RWPE2 (cell line): ENCODE results near the gene MRPS10.

ENCODE experiments used
- ATAC-seq: fragments of 200-7000 bp; cut with Tn5 transposase; 3 replicates; pipeline ENCODE4 v1.9.1; 2021; ENCODE audit warnings: low read depth
- DNase-seq: peaks from one replicate; pipeline ENCODE4 v3.0.0-alpha.2; 2020; ENCODE audit warnings: low spot score
- H3K27ac ChIP-seq: fragments of 450-650 bp; 2 replicates; pipeline ENCODE4 v1.5.1; 2017; ENCODE audit warnings: mild to moderate bottlenecking; ENCODE audit not compliant: poor library complexity, severe bottlenecking
- H3K27me3 ChIP-seq: fragments of 250-450 bp; sonication (Bioruptor Pico); 2 replicates; pipeline ENCODE4 v1.5.1; 2021; ENCODE audit warnings: mild to moderate bottlenecking, moderate library complexity; ENCODE audit not compliant: insufficient read depth, poor library complexity, severe bottlenecking
- H3K36me3 ChIP-seq: fragments of 250-450 bp; sonication (Bioruptor Pico); 2 replicates; pipeline ENCODE4 v1.5.1; 2020; ENCODE audit warnings: low read depth, mild to moderate bottlenecking, moderate library complexity
- H3K4me1 ChIP-seq: fragments of 250-450 bp; sonication (Bioruptor Pico); 2 replicates; pipeline ENCODE4 v1.5.1; 2021; ENCODE audit warnings: mild to moderate bottlenecking, moderate library complexity; ENCODE audit not compliant: insufficient read depth, poor library complexity, severe bottlenecking
- H3K4me3 ChIP-seq: fragments of 250-450 bp; sonication (Bioruptor Pico); 2 replicates; pipeline ENCODE4 v1.5.1; 2021; ENCODE audit warnings: mild to moderate bottlenecking, moderate library complexity; ENCODE audit not compliant: severe bottlenecking
- H3K9me3 ChIP-seq: fragments of 250-450 bp; sonication (Bioruptor Pico); 2 replicates; pipeline ENCODE4 v1.5.1; 2021; ENCODE audit warnings: mild to moderate bottlenecking, moderate library complexity; ENCODE audit not compliant: severe bottlenecking
- CTCF ChIP-seq: fragments of 450-650 bp; IDR thresholded peaks from one replicate; pipeline ENCODE4 v1.5.1; 2017; ENCODE audit warnings: mild to moderate bottlenecking, moderate library complexity; ENCODE audit not compliant: poor library complexity, severe bottlenecking

MRPS10 gene

DNA sequence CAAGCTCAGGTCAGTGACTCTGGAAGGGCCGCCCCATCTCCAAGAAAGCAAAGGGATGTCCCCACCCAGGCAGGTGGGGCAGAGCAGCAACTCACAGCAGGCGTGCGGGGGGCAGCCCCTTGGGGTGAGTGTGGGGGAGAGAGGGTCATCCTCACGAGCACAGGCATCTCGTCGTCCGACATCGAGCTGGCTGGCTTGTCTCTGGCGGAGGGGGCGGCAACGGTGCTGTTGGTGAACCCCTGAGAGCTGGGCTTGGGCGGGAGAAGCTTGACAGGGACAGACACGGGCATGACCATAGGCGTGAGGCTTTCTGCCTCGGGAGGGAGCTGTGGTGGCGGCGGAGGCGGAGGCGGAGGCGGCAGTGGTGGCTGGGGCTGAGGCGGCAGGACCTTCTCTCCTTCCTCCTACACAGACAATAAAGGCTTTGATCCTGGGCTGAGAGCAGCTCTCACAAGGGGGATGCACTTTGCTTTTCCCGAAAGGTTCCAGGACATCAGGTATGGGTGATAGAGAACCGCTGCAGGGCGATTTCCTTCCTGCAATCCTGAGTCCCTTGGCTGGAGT, 45.6 kb upstream of the MRPS10 start:
- peaks cover 31% of the 10 kb centered on the region for H3K36me3 ChIP-seq
- no peak for ATAC-seq

GRCh38 chr6:42260972-42261371, 43.3 kb upstream of the MRPS10 start:
- Histone ChIP-seq H3K27ac (no peak overlapping the region), H3K36me3 (peaks cover 47% of the 10 kb centered on the region), H3K27me3 (no peaks in the 10 kb centered on the region), H3K4me3 (no peak overlapping the region), H3K9me3 (no peaks in the 10 kb centered on the region), H3K4me1 (no peaks in the 10 kb centered on the region)
- TF ChIP-seq CTCF: peak; percentile 75
- DNase-seq: no peak
- peak; percentile 35; the same call in 2 of the 3 replicates for ATAC-seq

More for the DNA sequence above, 45.6 kb upstream of the MRPS10 start:
- Histone ChIP-seq H3K9me3 (no peaks in the 10 kb centered on the region), H3K4me3 (no peak overlapping the region), H3K4me1 (no peaks in the 10 kb centered on the region), H3K27ac (no peak overlapping the region), H3K27me3 (no peaks in the 10 kb centered on the region)
- no peak for TF ChIP-seq CTCF
- no peak for DNase-seq

DNA sequence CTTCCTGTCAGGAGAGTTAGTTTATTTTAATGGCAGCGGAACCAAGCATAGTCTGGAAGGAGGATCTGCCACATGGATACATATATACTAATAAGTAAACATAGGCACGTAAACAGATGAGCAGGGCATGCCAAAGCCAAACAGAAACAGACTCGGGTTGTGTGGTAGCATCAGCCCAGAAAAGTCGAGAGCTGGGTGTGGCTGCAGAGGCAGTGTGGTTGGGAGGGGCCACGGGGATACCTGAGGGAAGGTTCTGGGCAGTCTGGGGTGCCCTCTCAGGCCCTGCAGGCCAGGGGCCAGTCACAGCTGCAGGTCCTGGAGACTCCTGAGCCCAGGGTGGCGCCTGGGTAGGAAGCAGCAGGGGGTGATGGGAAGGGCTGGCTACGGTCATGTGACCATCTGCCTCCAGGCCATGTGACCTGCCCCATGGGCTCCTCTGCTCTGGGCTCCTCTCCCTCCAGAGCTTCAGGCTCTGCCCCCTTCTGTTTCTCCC, 42.8 kb upstream of the MRPS10 start:
- Histone ChIP-seq H3K4me1 (no peaks in the 10 kb centered on the region), H3K9me3 (no peaks in the 10 kb centered on the region), H3K4me3 (no peak overlapping the region), H3K27ac (no peak overlapping the region), H3K27me3 (no peaks in the 10 kb centered on the region), H3K36me3 (peaks cover 49% of the 10 kb centered on the region)
- no peak for TF ChIP-seq CTCF
- DNase-seq (no peak), ATAC-seq (peak; percentile 10; the same call in 1 of the 3 replicates)

GRCh38 chr6:42259841-42260395, 42.3 kb upstream of the MRPS10 start:
- ATAC-seq: no peak
- DNase-seq: no peak

More at GRCh38 chr6:42259841-42260395, 42.3 kb upstream of the MRPS10 start:
- Histone ChIP-seq H3K36me3 (peaks cover 51% of the 10 kb centered on the region), H3K4me1 (no peaks in the 10 kb centered on the region), H3K4me3 (no peak overlapping the region), H3K27me3 (no peaks in the 10 kb centered on the region), H3K27ac (no peak overlapping the region), H3K9me3 (no peaks in the 10 kb centered on the region)
- no peak for TF ChIP-seq CTCF
